ENCODE measurements around the gene WWC2.

The WWC2 gene

GRCh38 chr4:183173580-183174526, 74.8 kb downstream of the WWC2 start:
- no peak overlapping the region for H3K4me3 ChIP-seq (replicated peaks; ENCODE audit: low read depth, low read length)
- TF ChIP-seq, protein P1, sequence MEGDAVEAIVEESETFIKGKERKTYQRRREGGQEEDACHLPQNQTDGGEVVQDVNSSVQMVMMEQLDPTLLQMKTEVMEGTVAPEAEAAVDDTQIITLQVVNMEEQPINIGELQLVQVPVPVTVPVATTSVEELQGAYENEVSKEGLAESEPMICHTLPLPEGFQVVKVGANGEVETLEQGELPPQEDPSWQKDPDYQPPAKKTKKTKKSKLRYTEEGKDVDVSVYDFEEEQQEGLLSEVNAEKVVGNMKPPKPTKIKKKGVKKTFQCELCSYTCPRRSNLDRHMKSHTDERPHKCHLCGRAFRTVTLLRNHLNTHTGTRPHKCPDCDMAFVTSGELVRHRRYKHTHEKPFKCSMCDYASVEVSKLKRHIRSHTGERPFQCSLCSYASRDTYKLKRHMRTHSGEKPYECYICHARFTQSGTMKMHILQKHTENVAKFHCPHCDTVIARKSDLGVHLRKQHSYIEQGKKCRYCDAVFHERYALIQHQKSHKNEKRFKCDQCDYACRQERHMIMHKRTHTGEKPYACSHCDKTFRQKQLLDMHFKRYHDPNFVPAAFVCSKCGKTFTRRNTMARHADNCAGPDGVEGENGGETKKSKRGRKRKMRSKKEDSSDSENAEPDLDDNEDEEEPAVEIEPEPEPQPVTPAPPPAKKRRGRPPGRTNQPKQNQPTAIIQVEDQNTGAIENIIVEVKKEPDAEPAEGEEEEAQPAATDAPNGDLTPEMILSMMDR (IDR thresholded peaks at IDR 0.05; ENCODE audit: low read depth, low read length, missing control alignments), result no peak
- DNase-seq (ENCODE audit: extremely low read depth, low read depth), result no peak

DNA sequence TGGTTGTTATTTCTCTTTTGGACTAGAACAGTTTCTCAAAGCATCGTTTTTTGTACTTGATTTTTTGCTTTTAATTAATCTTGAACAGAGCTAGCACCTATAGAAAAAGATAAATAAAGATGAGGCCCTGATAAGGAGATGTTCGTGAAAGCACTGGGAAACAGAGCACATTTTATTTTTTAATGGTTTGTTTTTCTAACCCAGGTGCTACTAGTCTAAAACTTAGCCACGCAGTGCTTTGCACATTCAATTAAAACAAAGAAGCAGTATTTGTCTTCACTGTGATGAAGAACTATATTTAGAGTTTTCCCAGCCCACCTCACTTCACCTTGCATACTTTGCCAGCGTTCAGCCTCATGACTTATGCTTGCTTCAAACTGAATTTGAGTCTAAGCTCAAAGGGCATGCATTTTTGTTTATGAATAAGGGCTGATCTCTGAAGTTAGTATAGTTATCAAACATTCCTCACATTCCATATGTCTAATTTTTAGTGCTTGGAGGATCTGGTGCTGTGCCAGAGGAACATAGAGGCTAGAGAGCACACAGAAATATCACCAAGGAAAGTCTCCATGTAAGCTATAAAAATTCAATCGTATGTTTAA, 76.7 kb downstream of the WWC2 start:
- H3K4me3 ChIP-seq (replicated peaks; ENCODE audit: low read depth, low read length), result no peak overlapping the region
- TF ChIP-seq, protein P1 (IDR thresholded peaks at IDR 0.05; ENCODE audit: low read depth, low read length, missing control alignments), result no peak
- DNase-seq (ENCODE audit: extremely low read depth, low read depth), result no peak

DNA sequence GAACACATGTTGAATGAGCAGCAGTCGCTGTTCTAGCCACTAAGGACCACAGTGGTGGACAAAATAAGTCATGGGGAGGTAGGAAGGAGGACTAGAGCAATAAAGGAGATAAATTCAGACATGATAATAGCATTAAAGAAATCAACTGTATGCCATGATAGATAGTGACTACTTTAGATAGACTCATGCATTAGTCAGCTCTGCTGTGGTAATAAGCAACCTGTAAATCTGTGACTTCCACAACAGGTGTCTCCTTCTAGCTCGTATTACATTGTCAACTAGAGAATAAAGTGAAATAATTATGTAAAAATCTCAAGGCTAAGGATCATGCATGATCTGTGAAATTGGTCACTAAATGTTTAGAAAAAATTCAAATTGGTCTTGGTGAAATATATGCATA, 77.9 kb downstream of the WWC2 start:
- DNase-seq (ENCODE audit: extremely low read depth, low read depth), result no peak

DNA sequence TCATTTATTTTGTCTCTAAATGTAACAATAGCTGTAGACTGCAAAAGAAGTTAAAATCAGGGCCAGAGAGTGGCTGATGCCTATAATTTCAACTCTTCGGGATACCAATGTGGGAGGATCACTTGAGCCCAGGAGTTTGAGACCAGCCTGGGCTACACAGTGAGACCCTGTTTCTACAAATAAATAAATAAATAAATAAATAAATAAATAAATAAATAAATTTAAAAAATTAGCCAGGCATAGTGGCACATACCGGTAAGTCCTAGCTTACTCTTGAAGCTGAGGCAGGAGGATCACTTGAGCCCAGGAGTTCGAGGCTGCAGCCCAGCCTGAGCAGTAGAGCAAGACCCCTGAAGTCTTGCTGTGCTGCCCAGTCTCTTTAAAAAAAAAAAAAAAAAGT, 79.1 kb downstream of the WWC2 start:
- DNase-seq (ENCODE audit: extremely low read depth, low read depth), result no peak
- H3K4me3 ChIP-seq (replicated peaks; ENCODE audit: low read depth, low read length), result no peak overlapping the region
- TF ChIP-seq, protein P1 (IDR thresholded peaks at IDR 0.05; ENCODE audit: low read depth, low read length, missing control alignments), result no peak

More for the DNA sequence above, 77.9 kb downstream of the WWC2 start:
- no peak overlapping the region for H3K4me3 ChIP-seq (replicated peaks; ENCODE audit: low read depth, low read length)
- TF ChIP-seq, protein P1 (IDR thresholded peaks at IDR 0.05; ENCODE audit: low read depth, low read length, missing control alignments), result no peak

GRCh38 chr4:183180096-183180495, 81.0 kb downstream of the WWC2 start:
- no peak overlapping the region for H3K4me3 ChIP-seq (replicated peaks; ENCODE audit: low read depth, low read length)
- peak; percentile 27 for DNase-seq (ENCODE audit: extremely low read depth, low read depth)
- TF ChIP-seq, protein P1 (IDR thresholded peaks at IDR 0.05; ENCODE audit: low read depth, low read length, missing control alignments), result no peak

- H3K4me3 ChIP-seq (replicated peaks; ENCODE audit: low read depth, low read length), result no peak overlapping the region
- DNase-seq (ENCODE audit: extremely low read depth, low read depth), result no peak
- TF ChIP-seq, protein P1 (IDR thresholded peaks at IDR 0.05; ENCODE audit: low read depth, low read length, missing control alignments), result no peak
These were observed 81.6 kb downstream of the WWC2 start for GRCh38 chr4:183180621-183181020.

Measured in HFF-Myc (cell line).